A172 (cell line): ENCODE data around the gene ACTL6B. TPM values are rescaled to one million over a fixed set of nuclear protein-coding genes. Genes with fewer than 3 reads are reported as not detected.

Experiments used
- DNase-seq: peaks from one replicate; pipeline ENCODE4 v3.0.0-alpha.2; 2015; ENCODE audit warnings: low spot score
- total RNA-seq: library from RNA; depleted of rRNA; stranded (reverse); fragments of >200 nt; shearing (Covaris generic); gene quantifications from 2 replicates; pipeline ENCODE4 v1.2.3, GENCODE V29; 2014

The ACTL6B gene
- total RNA-seq, 1 experiment from 2014 or later = not detected

DNA sequence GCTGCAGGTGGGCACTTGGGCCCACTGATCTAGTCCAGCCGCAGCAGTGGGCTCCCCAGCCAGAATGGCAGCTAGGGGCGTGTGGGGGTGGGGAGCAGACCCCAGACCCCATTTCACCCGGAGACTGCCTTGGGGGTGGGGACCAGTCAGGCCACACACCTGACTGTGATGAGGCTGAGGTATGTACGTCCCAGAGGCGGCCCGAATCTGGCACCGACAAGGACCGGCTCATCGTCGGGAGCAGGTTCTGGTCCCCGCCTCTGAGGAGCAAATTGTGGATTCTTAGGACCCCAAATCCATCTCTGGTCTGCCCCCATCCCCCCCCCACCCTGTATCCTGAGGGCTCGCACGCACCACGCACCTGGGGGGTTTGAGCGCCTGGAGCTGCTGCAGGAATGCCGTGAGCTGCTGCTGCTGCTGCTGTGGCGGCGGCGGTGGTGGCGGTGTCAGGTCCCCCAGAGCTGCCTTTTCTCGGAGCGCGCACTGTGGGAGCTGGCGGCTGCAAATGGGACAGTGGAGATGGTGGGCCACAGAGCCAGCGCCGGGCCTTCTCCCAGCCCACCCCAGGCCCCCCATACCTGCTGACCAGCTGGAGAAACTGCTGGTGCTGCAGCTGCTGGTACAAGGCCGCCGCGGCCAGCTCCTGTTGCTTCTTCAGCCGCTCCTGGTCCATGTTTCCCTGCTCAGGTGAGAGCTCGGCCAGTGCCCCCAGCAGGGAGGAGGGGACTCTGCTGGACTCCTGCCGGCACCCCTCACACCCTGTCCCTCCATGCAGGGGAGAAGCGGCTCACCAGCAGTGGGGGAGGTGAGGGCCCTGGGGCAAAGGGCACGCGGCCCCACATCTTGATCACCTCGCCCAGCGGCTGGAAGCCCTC is 27.6 kb upstream of the ACTL6B start:
- DNase-seq = no peak

GRCh38 chr7:100682991-100683658 is 26.9 kb upstream of the ACTL6B start:
- no peak for DNase-seq

DNA sequence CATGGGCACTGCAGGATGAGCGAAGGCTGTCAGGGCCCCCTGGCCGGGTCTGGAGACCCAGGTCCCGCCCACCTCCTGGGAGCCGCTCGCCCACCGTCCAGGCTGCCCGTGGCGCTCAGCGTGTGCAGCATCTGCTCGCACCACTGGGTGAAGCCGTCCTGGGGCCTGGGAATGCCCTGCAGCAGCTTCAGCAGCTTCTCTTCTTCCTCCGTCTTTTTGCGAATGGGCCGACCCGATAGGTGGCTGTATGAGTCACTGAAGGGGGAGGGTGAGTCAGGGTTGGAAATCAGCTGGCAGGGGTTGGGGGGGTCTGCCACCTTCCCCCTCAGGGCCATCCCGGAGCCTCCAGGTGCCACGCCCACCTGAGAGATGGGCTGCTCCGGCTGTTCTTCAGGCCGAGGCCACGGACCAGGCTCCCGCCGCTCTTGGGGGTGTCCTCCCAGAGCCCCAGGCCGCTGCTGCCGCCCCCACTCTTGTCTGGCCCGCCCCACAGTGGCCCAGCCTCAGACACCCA is 26.0 kb upstream of the ACTL6B start:
- DNase-seq = peak; percentile 74

- no peak for DNase-seq
Measured at GRCh38 chr7:100681491-100682227, 25.4 kb upstream of the ACTL6B start.

DNA sequence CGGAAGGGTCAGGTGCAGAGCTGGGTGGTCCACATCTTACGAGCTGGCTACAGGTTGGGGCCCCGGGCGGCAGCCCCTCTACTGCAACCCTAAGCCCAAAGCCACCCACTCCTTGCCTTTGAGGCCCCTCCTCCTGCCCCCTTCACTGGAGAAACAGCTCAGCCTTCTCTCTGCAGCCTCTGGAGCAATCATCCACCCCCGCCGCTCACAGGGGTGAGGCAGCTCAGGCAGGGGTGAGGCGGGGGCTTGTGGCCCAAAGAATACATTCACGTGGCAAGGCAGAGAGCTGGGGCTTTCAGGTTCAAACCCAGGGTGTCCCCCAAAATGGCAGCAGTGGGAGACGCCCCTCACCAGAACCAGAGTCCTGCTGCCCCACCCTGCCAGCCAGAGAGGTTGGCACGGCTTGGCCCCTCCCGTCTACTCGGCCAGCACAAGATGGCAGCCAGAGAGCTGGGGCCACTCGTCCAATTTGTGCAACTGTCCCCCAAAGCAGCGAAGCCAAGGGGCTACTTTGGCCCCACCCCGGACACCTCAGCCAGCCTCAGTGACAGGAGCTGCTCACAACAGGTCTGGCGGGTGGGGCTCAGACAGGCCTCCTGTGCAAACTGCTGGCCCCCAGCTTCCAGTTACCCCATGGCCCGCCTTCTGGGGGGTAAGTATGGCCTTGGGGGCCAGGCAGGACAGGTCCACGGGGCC is 24.5 kb upstream of the ACTL6B start:
- no peak for DNase-seq

- DNase-seq = no peak
Measured at GRCh38 chr7:100679927-100680575, 23.8 kb upstream of the ACTL6B start.

- no peak for DNase-seq
Measured at GRCh38 chr7:100679129-100679926, 23.1 kb upstream of the ACTL6B start.

- DNase-seq = no peak
Measured at GRCh38 chr7:100678291-100678984, 22.2 kb upstream of the ACTL6B start.

DNA sequence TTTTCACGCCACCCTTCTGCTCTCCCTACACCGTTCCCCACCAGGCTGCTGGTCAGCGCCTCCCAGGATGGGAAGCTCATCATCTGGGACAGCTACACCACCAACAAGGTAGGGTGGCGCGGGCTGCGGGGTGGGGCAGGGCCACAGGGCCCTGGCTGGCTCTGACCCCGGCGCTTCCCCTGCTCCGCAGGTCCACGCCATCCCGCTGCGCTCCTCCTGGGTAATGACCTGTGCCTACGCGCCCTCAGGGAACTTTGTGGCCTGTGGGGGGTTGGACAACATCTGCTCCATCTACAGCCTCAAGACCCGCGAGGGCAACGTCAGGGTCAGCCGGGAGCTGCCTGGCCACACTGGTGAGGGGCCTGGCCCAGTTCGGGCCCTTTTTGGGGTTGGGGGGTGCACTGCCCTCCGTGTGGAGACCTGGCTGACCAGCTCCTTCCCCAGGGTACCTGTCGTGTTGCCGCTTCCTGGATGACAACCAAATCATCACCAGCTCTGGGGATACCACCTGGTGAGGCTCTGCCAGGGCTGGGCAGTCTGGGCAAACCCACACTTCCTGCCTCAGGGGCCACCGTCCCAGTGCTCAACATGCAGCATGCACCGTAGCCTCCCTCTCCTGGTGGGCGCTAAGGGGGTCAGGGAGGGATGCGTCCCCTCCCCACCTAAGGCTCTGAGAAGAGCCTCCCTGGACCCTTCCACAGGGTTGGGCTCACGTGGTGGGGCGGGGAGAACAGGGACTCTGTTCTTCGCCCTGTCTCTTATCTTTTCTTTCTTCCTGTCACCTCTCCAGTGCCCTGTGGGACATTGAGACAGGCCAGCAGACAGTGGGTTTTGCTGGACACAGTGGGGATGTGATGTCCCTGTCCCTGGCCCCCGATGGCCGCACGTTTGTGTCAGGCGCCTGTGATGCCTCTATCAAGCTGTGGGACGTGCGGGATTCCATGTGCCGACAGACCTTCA is 21.3 kb upstream of the ACTL6B start:
- DNase-seq = no peak

GRCh38 chr7:100676501-100677306 is 20.5 kb upstream of the ACTL6B start:
- no peak for DNase-seq

DNA sequence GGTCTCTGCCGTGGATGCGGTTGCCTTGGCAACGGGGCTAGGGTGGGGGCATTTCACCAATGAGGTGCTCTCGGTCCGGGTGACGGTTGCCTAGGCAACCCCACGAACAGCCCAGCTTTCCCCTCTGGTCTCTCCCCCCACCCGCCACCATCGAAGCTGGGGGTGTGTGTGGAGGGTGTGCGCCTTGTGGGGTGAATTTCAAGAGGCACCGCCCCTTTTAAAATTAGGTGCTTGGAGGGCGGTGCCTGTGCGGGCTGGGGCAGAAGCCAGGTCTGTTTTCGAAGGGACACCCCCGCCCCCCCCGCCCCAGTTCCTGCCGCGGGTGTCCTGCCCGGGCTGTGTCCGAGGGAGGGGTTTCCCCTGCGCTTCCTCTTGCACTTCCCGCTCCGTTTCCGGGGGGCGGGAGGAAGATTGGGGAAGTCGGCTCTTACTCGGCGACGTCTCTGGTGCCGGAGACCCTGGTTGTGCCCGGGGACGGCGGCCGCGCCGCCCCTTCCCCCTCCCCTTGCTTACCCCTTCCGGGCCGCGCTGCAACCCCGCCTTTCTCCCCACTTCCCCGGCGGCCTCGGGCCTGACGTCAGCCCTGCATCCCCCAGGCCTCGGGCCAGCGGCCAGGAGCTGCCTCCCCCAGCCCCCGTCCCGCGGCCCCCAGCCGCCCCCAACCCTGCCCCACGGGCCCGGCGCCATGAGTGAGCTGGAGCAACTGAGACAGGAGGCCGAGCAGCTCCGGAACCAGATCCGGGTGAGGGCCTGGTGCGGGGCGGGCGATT is 19.5 kb upstream of the ACTL6B start:
- peak; percentile 67 for DNase-seq

DNA sequence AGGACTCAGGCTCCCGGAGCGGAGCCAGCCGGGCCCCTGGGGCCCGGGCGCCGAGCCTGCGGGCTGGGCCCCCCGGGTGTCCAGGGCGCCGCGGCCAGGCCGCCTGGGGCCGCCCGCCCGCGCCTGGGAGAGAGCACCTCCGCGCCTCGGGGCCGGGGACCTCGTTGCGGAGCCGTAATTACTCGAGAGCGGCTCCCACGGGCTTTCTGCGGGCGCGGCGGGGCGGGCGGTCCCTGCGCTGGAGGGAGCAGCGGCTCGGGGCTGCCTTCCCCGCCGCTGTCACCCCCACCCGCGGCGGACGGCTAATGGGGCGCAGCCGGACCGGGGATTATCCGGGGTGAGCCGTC is 18.8 kb upstream of the ACTL6B start:
- DNase-seq = no peak

- DNase-seq = no peak
Measured at GRCh38 chr7:100674411-100675104, 18.3 kb upstream of the ACTL6B start.

DNA sequence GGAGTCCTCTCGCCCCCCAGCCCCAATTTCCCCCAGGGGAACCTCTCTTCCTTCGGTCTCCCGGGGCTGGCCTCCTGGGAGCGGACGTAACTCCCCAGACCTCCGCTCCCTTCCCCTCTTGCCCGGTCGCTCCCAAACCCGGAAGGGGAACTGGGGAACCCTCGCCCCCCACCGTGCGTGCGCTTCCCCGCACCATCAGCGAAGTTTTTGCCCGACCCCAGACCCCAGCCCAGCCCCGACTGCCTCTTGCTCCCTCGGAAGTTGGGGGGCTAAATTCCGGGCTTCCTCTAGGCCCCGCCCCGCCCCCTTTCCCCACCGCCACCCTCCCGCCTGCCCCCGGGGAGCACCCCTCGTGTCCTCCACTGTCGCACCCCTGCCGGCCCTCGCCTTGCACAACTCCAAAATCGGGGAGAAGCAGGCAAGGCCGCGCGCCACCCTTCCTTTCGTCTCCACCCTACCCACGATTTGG is 17.7 kb upstream of the ACTL6B start:
- peak; percentile 30 for DNase-seq

GRCh38 chr7:100673302-100673941 is 17.2 kb upstream of the ACTL6B start, which contains the start of gene GNB2:
Gene GNB2, plus strand, starts transcription at chr7:100673740. Its CDS starts 2,526 bp downstream, at chr7:100676266.
- DNase-seq = peak; percentile 99
